ENCODE data around the gene ITGB6.

The ITGB6 gene

DNA sequence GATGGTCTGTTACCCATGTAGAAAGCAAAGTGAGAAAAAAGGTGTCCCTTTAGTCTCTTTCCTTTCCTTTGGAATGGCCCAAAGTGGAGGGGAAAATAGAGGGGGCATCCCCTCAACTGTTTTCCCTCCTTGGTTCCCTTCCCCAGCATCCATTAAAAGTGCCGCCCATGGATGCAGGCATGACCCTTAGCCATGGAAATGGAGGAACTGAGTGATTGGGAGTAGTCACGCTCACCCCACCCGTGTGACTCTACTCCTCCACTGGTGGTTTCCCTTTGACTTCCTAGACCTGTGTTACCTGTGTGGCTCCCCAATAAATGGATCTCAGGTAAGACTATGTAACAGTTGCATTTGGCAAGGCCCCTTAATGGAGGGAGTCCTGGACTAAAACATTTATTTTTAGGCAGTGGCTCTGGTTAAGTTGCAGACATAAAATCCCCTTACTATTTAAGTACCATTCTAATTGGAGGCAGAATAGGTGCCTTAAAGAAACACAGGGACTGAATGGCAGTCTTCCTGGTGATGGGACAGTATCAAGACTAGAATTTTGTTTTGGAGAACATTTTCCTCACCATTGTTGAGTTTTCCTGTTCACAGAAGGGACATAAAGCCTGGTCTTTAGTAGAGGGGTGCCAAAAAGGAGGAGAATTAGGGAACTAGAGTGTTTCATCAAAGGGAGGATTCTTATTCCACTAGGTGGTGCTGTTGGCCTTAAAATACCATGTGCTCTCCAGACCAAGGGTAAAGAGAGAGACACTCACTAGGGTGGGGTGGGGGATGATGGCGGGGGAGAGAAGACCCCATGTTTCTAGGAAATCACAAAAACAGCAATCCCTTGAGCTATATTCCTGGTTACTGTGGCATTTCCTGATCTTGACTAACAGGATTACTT lies 112.0 kb downstream of the ITGB6 start:
- DNase-seq (ENCODE audit: low read depth), result peak; percentile 52
- no peak overlapping the region for H3K4me3 ChIP-seq (ENCODE audit: low read depth, low read length)
- TF ChIP-seq, protein P1, sequence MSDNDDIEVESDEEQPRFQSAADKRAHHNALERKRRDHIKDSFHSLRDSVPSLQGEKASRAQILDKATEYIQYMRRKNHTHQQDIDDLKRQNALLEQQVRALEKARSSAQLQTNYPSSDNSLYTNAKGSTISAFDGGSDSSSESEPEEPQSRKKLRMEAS (IDR thresholded peaks at IDR 0.05; ENCODE audit: low read depth, low read length), result no peak
- TF ChIP-seq, protein P2, sequence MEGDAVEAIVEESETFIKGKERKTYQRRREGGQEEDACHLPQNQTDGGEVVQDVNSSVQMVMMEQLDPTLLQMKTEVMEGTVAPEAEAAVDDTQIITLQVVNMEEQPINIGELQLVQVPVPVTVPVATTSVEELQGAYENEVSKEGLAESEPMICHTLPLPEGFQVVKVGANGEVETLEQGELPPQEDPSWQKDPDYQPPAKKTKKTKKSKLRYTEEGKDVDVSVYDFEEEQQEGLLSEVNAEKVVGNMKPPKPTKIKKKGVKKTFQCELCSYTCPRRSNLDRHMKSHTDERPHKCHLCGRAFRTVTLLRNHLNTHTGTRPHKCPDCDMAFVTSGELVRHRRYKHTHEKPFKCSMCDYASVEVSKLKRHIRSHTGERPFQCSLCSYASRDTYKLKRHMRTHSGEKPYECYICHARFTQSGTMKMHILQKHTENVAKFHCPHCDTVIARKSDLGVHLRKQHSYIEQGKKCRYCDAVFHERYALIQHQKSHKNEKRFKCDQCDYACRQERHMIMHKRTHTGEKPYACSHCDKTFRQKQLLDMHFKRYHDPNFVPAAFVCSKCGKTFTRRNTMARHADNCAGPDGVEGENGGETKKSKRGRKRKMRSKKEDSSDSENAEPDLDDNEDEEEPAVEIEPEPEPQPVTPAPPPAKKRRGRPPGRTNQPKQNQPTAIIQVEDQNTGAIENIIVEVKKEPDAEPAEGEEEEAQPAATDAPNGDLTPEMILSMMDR (IDR thresholded peaks at IDR 0.05; ENCODE audit: low read depth, low read length), result no peak
- TF ChIP-seq POLR2A (IDR thresholded peaks at IDR 0.05; ENCODE audit: extremely low read depth, insufficient read length), result no peak
- TF ChIP-seq MYC (IDR thresholded peaks at IDR 0.05; ENCODE audit: low read depth, low read length), result no peak

DNA sequence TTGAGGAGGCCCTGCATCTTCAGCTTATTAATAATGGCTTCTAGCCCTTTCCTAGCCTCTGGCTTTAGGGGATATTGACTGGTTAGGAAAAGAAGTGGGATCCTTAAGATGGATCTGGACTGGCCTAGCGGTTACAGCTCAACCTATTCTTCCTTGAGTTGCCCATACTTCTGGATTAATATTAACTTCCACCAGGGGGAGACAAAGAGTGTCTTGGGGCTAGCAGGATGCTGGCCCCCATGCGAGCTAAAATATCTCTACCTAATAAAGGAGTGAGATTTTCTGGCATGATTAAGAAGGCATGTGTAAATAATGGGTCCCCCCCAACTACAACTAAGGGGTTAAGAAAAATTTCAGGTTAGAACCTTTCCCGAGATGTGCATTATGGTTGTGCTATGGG lies 114.4 kb downstream of the ITGB6 start:
- no peak for TF ChIP-seq MYC (IDR thresholded peaks at IDR 0.05; ENCODE audit: low read depth, low read length)
- TF ChIP-seq, protein P2 (IDR thresholded peaks at IDR 0.05; ENCODE audit: low read depth, low read length), result peak; percentile 17
- H3K4me3 ChIP-seq (ENCODE audit: low read depth, low read length), result no peak overlapping the region
- DNase-seq (ENCODE audit: low read depth), result no peak

DNA sequence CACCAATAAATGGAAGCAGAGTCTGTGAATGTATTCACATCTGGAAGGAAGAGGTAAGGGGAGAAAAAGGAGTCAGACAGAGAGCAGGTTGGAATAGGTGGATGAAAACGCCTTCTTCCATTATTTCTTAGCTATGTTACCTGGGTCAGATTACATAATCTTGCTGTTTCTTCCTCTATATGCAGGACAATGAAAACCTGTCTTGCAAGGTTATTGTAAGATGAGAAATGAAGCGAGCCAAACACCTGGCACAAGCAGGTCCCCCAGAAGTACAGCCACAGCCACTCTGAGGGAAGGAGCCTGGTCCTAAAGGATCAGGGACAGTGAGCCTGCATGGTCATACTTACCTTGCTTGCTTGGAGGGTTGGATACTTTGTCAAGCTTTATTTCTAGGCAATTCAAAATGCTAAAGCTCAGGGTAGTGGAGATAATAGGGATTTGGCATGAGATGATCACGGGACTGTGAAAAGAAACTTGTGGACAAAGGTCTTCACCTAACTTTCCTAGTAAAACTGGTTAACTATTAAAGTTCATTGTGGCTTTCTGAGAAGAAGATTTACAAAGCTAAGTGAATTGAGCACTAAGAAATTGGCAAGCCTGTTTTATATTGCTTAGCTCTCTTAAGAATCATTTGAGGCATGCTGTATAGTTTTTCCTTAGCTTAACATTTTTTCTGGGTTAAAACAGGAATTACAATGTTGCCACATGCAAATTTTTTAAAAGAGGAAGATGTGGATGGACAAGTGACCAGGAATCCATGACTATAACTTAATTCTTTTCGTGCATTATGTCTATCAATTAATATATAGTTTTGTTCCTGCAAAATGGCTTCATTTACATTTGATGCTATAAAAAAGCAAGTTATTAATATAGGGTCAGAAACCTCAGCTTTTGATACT lies 121.9 kb downstream of the ITGB6 start:
- TF ChIP-seq, protein P1 (IDR thresholded peaks at IDR 0.05; ENCODE audit: low read depth, low read length), result no peak
- no peak for TF ChIP-seq POLR2A (IDR thresholded peaks at IDR 0.05; ENCODE audit: extremely low read depth, insufficient read length)
- TF ChIP-seq MYC (IDR thresholded peaks at IDR 0.05; ENCODE audit: low read depth, low read length), result no peak
- DNase-seq (ENCODE audit: low read depth), result no peak
- H3K4me3 ChIP-seq (ENCODE audit: low read depth, low read length), result no peak overlapping the region

DNA sequence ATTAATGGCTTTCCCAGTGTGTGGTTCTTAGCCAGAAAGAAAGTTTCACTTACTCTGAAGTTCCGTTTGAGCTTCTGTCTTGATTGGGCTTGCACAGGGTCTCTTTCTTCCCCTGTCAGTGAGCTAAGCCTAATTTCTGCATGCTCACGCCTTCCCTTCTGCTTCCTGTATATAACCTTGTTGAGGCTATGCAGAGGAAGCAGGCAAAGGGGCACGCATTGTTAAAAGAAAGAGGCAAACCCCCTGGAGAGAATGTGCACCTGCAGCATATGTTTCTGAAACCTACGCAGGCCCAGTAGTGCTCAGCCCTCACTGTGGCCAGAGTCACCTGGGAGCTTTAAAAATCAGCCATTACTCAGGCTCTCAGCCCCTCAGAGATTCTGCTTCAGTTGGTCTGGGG lies 123.2 kb downstream of the ITGB6 start:
- DNase-seq (ENCODE audit: low read depth), result no peak
- H3K4me3 ChIP-seq (ENCODE audit: low read depth, low read length), result no peak overlapping the region
- no peak for TF ChIP-seq MYC (IDR thresholded peaks at IDR 0.05; ENCODE audit: low read depth, low read length)

DNA sequence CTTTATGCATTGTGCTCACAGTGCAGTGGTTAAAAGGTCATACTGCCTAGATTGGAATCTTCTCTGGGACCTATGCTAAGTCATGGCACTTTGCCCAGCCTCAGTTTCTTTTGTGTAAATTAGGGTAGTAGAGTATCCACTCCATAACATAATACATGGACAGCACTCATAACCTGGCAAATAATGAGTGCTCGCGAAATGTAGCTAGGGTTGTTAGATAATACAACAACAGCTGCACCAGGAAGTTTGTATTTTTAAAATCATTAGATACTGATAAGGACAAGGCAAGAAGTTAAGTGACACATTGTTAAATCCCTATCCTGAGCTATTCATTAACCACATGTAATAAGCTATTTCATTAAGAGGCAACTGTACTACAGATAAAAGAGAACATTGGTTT lies 123.8 kb downstream of the ITGB6 start:
- H3K4me3 ChIP-seq (ENCODE audit: low read depth, low read length), result no peak overlapping the region
- DNase-seq (ENCODE audit: low read depth), result no peak
- TF ChIP-seq, protein P2 (IDR thresholded peaks at IDR 0.05; ENCODE audit: low read depth, low read length), result no peak
- TF ChIP-seq POLR2A (IDR thresholded peaks at IDR 0.05; ENCODE audit: extremely low read depth, insufficient read length), result no peak
- no peak for TF ChIP-seq MYC (IDR thresholded peaks at IDR 0.05; ENCODE audit: low read depth, low read length)
- TF ChIP-seq, protein P1 (IDR thresholded peaks at IDR 0.05; ENCODE audit: low read depth, low read length), result no peak

DNA sequence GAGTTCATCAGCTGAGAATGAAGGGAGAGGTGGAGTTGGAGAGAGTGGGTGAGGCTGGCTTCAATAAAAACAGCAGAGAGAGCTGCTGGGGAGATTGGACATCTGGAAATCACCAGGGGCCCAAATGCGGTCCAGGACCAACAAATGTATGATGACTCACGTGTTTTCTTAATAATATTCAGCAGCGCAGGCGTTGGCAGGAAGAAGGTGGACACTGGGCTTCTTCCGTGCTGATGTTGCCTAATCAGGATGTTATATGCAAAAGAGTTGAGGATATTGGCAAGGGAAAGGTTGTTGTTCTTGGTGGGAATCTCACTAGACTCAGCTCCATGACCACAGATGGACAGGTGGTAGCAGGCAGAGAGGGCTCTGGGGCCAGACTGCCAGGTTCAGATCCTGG lies 124.9 kb downstream of the ITGB6 start:
- TF ChIP-seq, protein P1 (IDR thresholded peaks at IDR 0.05; ENCODE audit: low read depth, low read length), result no peak
- TF ChIP-seq MYC (IDR thresholded peaks at IDR 0.05; ENCODE audit: low read depth, low read length), result no peak
- TF ChIP-seq, protein P2 (IDR thresholded peaks at IDR 0.05; ENCODE audit: low read depth, low read length), result no peak
- TF ChIP-seq POLR2A (IDR thresholded peaks at IDR 0.05; ENCODE audit: extremely low read depth, insufficient read length), result no peak
- no peak overlapping the region for H3K4me3 ChIP-seq (ENCODE audit: low read depth, low read length)
- DNase-seq (ENCODE audit: low read depth), result no peak

All from NB4 (cell line).